Fibroblast of pulmonary artery (primary cell): ENCODE measurements around the gene CAVIN2.

ENCODE experiments used
- DNase-seq: peaks from one replicate; pipeline ENCODE4 v3.0.0-alpha.2; 2010; ENCODE audit warnings: low read depth
- H3K4me3 ChIP-seq: replicated peaks from 2 replicates; pipeline ENCODE4 v1.5.1; 2011; ENCODE audit warnings: low read depth, mild to moderate bottlenecking, control low read depth, low read length, moderate library complexity
- TF ChIP-seq, protein P1 (sequence below): IDR thresholded peaks from 2 replicates; pipeline ENCODE4 v1.5.1; 2011; ENCODE audit warnings: mild to moderate bottlenecking, control low read depth, low read length, inconsistent platforms; ENCODE audit errors: missing control alignments

The CAVIN2 gene

DNA sequence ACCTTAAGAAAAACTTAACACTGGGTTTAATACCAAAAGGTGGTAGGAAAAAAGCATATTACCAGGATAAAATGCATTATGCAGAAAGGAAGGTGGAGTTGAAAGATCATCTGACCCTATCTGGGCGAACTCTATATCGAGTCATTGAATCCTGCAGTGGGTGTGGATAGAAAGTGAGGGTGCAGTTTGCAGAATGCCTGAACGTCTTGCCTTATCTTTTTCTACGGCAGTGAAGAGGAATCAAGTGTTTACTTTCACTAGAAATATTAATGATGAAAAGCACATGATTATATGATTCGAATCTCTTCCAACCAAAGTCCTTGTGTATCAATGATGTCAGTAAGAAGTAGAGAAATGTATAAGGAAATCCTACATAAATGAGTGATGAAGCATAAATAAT, 4.3 kb upstream of the CAVIN2 start:
- TF ChIP-seq, protein P1, sequence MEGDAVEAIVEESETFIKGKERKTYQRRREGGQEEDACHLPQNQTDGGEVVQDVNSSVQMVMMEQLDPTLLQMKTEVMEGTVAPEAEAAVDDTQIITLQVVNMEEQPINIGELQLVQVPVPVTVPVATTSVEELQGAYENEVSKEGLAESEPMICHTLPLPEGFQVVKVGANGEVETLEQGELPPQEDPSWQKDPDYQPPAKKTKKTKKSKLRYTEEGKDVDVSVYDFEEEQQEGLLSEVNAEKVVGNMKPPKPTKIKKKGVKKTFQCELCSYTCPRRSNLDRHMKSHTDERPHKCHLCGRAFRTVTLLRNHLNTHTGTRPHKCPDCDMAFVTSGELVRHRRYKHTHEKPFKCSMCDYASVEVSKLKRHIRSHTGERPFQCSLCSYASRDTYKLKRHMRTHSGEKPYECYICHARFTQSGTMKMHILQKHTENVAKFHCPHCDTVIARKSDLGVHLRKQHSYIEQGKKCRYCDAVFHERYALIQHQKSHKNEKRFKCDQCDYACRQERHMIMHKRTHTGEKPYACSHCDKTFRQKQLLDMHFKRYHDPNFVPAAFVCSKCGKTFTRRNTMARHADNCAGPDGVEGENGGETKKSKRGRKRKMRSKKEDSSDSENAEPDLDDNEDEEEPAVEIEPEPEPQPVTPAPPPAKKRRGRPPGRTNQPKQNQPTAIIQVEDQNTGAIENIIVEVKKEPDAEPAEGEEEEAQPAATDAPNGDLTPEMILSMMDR = no peak
- no peak overlapping the region for H3K4me3 ChIP-seq
- no peak for DNase-seq

DNA sequence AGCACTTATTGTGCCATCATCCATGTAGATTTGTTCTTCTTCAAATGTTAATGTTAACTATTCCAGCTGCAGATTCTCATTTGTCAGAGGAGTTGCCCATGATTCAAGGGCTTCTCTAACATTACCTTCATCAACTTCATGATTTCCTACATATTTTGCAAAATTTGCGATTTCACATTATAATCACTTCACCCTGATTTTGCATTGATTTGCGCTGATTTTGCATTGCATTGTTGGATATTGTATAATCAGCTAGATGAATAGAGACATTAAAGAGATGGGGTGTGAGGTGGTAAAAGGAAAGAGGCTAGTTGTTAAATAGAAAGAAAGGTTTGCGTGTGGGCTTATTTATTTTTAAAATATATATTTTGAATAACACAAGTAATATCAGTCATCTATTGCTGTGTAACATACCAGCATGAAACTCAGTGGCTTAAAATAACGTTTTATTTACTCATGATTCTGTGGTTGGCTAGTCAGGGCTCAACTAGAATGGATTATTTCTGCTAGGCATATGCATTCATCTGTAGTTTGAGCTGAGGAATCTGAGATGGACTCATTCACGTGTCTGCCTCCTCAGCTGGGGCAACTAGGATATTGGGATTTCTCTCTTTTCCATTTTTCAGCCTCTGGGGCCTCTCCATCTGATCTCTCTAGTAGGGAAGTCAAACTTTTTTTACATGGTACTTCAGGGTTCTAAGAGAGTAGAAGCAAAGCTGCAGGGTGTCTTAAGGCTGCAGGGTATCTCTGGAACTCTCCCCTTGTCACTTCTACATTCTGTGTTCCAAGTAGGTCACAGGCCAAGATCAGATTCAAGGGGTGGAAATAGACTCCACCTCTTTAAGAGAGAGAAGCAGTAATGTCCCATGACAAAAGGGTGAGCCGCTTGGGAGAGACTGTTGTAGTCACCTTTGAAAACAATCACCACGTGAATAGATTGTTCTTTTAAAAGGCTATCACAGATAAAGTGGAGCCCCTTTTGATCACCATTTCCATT, 2.2 kb upstream of the CAVIN2 start:
- DNase-seq = no peak
- H3K4me3 ChIP-seq = no peak overlapping the region
- TF ChIP-seq, protein P1 = no peak

DNA sequence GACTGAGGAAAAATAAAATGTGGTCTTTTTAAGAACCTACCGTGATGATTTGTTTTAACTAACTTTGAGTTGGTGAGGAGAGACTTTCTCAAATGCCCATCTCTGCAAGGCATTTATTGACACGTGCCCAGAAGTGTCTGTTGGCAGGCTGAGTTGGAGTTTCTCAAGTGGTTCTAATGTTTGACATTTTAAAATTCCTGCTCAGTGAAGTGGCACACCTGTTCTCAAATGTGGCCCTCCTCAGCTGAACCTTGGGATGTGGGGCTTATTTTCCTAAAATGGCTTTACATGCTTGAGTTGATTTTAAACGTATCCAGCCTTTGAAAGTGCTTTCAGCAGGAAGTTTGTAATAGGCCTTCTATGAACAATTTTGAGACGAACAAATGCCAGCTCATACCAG, 876 bp upstream of the CAVIN2 start:
- TF ChIP-seq, protein P1 = no peak
- no peak for DNase-seq
- no peak overlapping the region for H3K4me3 ChIP-seq

DNA sequence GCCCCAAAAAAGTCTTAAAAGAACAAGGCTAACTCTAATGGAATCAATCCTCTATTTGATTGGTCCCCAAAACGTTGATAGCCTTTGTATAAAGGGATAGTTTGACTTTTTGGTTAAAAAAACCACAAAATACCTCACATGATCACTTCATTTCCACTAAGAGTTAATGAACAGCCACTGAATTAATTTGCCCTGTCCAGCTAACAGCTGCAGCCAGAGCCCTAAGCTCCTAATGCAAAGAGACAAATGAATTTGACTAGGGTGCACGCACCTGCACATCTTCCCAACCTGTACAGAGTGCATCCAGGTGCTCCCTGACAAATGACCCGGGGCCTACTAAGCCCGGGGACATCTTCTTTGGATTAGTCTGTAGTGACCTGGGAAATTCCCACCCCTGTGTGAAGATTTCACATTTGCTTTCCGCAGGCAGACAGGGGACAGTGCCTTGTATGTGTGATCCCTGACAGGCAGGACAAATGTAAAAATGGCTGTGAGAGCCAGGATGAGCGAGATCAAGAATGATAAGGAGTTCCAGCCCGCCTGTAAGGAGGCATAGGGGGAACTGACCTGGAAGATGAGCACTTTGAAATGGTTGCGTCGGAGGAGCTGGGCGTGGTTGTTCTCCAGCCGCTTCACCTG, 893 bp downstream of the CAVIN2 start:
- TF ChIP-seq, protein P1 = no peak
- peak overlapping the region; percentile 49 for H3K4me3 ChIP-seq
- DNase-seq = no peak

DNA sequence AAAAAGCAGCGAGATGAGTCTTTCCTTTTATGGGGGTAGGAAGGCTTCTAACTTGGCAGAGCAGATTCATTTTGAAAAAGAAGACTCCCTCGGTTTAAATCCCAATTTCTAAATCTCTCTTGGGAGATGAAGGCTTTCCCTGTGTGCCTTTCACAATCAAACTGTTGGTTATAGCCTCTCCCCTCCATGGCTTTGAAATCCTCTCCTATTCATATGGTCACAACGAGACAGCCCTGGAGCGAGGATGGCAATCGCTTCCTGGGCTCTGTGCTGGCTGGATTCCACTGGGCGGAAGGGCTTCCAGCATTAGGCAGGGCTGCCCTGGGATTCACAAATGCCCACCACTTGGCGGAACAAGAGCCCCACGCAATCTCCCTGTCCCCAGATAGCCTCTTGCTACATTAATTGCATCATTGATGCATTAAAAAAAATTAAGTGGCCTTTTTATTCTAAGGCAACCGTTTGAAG, 1.6 kb downstream of the CAVIN2 start:
- H3K4me3 ChIP-seq = peak overlapping the region; percentile 49

DNA sequence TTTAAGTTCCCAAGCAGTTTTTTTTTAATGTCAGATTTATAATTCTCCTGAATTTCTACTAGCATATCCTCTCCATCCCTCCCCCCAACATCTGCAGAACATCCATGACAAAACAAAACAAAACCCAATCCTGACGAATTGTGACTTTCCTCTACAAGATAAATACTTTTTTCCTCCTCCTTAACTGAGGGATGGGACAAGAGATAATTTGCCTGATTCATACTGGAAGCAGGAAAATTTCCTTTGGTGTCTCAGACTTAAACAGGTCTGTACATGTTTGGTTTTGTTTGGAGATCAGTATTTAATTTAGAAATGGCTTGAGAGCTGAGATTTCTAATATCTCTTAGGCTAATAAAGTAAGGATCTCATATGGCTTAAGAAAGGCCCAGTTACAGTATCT, 2.2 kb downstream of the CAVIN2 start:
- no peak for DNase-seq
- peak overlapping the region; percentile 49 for H3K4me3 ChIP-seq

More for the DNA sequence above, 1.6 kb downstream of the CAVIN2 start:
- TF ChIP-seq, protein P1 = no peak
- DNase-seq = peak; percentile 53

More for the DNA sequence above, 2.2 kb downstream of the CAVIN2 start:
- TF ChIP-seq, protein P1 = no peak
